HuH-7.5 (cell line): Measurements from ENCODE around the gene PCBD2.
"Not testable (repeated sequence)": the region's sequence is repeated elsewhere in the genome, so short reads cannot be mapped to it uniquely, and the experiment has no call there.

Source experiments
- DNase-seq: peaks from one replicate; pipeline ENCODE4 v3.0.0; 2011; ENCODE audit warnings: low spot score

The PCBD2 gene

GRCh38 chr5:134904610-134905245 lies at the start of gene PCBD2:
PCBD2 (plus strand) TSS chr5:134905131; CDS start chr5:134905140, 9 bp downstream.
- DNase-seq: peak; percentile 73

GRCh38 chr5:134856465-134856864 lies 48.5 kb upstream of the PCBD2 start:
- DNase-seq: not testable (repeated sequence)

- no peak for DNase-seq
Observed at GRCh38 chr5:134857401-134857800, 47.5 kb upstream of the PCBD2 start.

GRCh38 chr5:134864707-134865106 lies 40.2 kb upstream of the PCBD2 start:
- DNase-seq: no peak

- DNase-seq: no peak
Observed at GRCh38 chr5:134873494-134873893, 31.4 kb upstream of the PCBD2 start.

- peak; percentile 68 for DNase-seq
Observed at GRCh38 chr5:134873987-134874830, 30.7 kb upstream of the PCBD2 start, which contains the start of gene TXNDC15. TXNDC15 (plus strand) TSS chr5:134874371; CDS start chr5:134874428, 57 bp downstream.

- peak; percentile 17 for DNase-seq
Observed at GRCh38 chr5:134874831-134875655, 29.9 kb upstream of the PCBD2 start.

GRCh38 chr5:134877159-134877558 lies 27.8 kb upstream of the PCBD2 start:
- no peak for DNase-seq

- DNase-seq: no peak
Observed at GRCh38 chr5:134878403-134878802, 26.5 kb upstream of the PCBD2 start.

GRCh38 chr5:134879456-134879855 lies 25.5 kb upstream of the PCBD2 start:
- no peak for DNase-seq

- not testable (repeated sequence) for DNase-seq
Observed at GRCh38 chr5:134880937-134881336, 24.0 kb upstream of the PCBD2 start.

GRCh38 chr5:134881711-134882110 lies 23.2 kb upstream of the PCBD2 start:
- DNase-seq: not testable (repeated sequence)

- DNase-seq: no peak
Observed at GRCh38 chr5:134887593-134888159, 17.3 kb upstream of the PCBD2 start.

GRCh38 chr5:134889335-134889734 lies 15.6 kb upstream of the PCBD2 start:
- no peak for DNase-seq

GRCh38 chr5:134891473-134891872 lies 13.5 kb upstream of the PCBD2 start:
- DNase-seq: no peak

- DNase-seq: no peak
Observed at GRCh38 chr5:134892282-134892681, 12.6 kb upstream of the PCBD2 start.

GRCh38 chr5:134892926-134893325 lies 12.0 kb upstream of the PCBD2 start:
- DNase-seq: no peak

GRCh38 chr5:134893748-134894505 lies 11.0 kb upstream of the PCBD2 start:
- no peak for DNase-seq

- no peak for DNase-seq
Observed at GRCh38 chr5:134902071-134902801, 2.7 kb upstream of the PCBD2 start.

GRCh38 chr5:134905246-134905996 lies 490 bp downstream of the PCBD2 start:
- DNase-seq: peak; percentile 32
